NCI-H2029 treated with DMSO at 0.1 percent for 48 hours (cell line): Measurements from ENCODE around the gene MAN2B2.

Experiments
- DNase-seq: peaks from one replicate; lab custom pipeline; 2025; lab: John Stamatoyannopoulos, UW

The MAN2B2 gene

GRCh38 chr4:6546681-6547447 lies 28.1 kb upstream of the MAN2B2 start:
- peak; percentile 29 for DNase-seq

- no peak for DNase-seq
These were observed 26.6 kb upstream of the MAN2B2 start for GRCh38 chr4:6548201-6548881.

- no peak for DNase-seq
These were observed 26.1 kb upstream of the MAN2B2 start for GRCh38 chr4:6548882-6549230.

GRCh38 chr4:6549445-6549844 lies 25.5 kb upstream of the MAN2B2 start:
- DNase-seq, result no peak

- DNase-seq, result no peak
These were observed 24.9 kb upstream of the MAN2B2 start for GRCh38 chr4:6549890-6550620.

- no peak for DNase-seq
These were observed 24.2 kb upstream of the MAN2B2 start for GRCh38 chr4:6550821-6551220.

- no peak for DNase-seq
These were observed 23.3 kb upstream of the MAN2B2 start for GRCh38 chr4:6551660-6552059.

- no peak for DNase-seq
These were observed 19.5 kb upstream of the MAN2B2 start for GRCh38 chr4:6555519-6555918.

GRCh38 chr4:6556263-6556662 lies 18.7 kb upstream of the MAN2B2 start:
- DNase-seq, result no peak

- no peak for DNase-seq
These were observed 17.8 kb upstream of the MAN2B2 start for GRCh38 chr4:6557185-6557584.

GRCh38 chr4:6557856-6558255 lies 17.1 kb upstream of the MAN2B2 start:
- no peak for DNase-seq

- no peak for DNase-seq
These were observed 14.4 kb upstream of the MAN2B2 start for GRCh38 chr4:6560416-6561172.

GRCh38 chr4:6561173-6561516 lies 13.8 kb upstream of the MAN2B2 start:
- no peak for DNase-seq

GRCh38 chr4:6561706-6562371 lies 13.2 kb upstream of the MAN2B2 start:
- DNase-seq, result no peak

- DNase-seq, result no peak
These were observed 11.8 kb upstream of the MAN2B2 start for GRCh38 chr4:6562931-6563901.

- no peak for DNase-seq
These were observed 10.9 kb upstream of the MAN2B2 start for GRCh38 chr4:6563935-6564645.

GRCh38 chr4:6565691-6566390 lies 9.1 kb upstream of the MAN2B2 start:
- DNase-seq, result no peak

GRCh38 chr4:6566391-6567190 lies 8.4 kb upstream of the MAN2B2 start:
- no peak for DNase-seq

GRCh38 chr4:6567218-6567617 lies 7.8 kb upstream of the MAN2B2 start:
- DNase-seq, result no peak
